HG03139 (cell line): ENCODE measurements around the gene SF3B5.
"Not testable (repeated sequence)": the region's sequence is repeated elsewhere in the genome, so short reads cannot be mapped to it uniquely, and the experiment has no call there.

ENCODE experiments used
- ATAC-seq: cut with Tn5 transposase; IDR thresholded peaks from one replicate; pipeline ENCODE4 v1.9.1; 2021; ENCODE audit not compliant: unreplicated experiment

Gene SF3B5

DNA sequence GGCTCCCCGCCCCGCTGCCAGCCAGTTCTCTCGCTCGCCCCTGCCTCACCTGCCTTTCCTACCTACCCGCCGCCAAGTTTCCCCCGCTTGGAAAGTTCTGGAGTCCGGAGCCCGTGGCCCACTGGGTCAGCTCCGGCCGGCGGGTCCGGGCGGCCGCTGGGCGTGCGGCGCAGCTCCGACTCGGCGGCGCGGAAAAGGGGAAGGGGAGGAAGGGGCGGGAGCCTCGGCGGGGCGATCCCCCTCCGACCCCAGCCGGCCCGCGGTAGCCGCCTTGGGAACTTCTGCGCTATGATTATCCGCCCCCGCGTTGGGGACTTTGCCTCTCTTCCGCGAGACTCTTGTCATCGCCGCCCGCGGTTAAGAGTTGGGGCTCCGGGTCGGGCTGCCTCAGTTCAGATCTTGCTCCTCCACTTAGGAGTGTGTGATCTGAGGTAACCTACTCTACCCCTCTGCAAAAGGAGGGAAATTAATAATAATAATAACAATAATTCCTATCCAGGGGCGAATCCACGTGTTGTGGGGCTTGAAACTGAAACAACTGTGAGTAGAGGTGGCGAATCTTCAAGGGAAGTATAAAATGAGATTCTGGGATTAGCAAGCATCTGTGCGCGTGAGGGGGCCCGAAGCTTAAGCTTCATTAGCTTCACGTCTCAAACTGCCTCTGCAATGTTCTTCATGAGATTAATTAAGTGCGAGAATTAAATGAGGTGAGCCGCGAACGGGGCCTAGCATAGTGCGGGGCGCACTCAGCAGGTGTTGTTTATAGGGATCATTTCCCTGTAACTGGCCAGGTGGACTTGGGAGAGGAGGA is 30.8 kb downstream of the SF3B5 start:
- peak; percentile 7 for ATAC-seq

DNA sequence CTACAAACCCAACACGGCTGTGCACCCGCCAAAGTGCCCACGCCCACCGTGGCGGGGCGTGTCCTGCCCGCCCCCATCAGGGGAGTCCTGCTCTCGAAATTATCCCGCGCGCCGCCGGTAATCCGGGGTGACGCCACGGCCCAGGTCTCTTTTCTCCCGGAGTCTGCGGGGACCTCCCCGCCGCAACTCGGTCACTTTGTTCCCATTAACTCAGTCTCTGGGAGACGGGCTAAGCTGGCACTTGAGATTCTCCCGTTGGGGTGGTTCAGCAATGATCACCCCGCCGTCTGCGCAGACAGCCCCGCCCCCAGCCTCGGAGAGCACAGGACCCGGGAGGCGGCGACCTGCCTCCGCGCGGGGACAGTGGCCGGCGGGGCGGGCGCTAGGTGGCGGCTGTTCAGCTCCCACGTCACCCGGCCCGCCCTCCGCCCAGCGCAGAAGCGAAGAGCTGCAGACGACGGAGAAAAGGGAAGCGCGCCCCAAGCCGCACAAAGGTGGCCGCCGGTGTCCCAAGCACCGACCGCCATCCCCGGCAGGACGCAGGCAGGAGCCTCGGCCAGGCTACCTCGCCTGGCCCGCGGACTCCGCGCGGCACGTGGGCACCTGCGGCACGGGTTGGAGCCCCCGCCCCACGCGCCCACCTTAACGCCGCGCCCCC is 31.5 kb downstream of the SF3B5 start:
- peak; percentile 77 for ATAC-seq

DNA sequence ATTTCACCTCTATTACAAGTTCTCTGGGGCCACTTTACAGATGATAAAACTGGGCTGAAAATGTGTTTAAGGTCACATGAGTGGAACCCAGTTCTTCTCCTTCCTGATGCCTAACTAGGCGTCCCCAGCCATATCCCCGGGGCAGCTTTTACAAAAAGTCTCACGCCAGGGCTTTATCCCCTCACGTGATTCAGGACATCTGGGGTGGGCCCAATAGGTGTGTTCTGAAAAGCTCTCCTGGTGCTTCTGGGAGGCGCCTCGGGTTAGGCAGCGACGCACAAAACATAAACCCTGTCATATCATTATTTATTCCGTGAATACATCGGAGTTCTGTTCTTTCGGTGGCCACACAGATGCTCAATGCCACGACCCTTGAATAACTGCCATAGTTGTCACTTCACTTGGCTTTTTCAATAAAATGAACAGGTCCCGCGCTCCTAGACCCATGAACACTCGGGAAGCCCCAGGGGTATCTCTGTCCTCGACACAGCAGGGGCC is 32.1 kb downstream of the SF3B5 start:
- ATAC-seq = no peak

DNA sequence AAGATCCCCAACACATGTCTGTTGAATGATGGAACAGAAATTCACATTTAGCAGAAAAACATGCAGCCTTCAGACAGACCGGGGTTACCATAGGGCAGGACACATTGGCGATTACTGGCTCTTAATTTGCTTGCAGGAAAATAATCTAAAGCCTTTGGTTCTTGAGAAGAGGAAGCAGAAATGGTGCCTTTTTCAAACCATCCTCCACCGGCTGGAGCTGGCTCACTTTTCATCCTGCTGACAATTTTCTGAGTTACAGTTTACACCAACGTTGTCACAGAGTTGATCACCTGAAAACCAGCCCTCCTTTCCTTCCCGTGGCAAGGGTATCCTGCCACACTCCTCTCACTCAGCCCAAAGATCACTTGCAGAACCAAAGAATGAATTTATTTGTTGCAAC is 32.6 kb downstream of the SF3B5 start:
- no peak for ATAC-seq

DNA sequence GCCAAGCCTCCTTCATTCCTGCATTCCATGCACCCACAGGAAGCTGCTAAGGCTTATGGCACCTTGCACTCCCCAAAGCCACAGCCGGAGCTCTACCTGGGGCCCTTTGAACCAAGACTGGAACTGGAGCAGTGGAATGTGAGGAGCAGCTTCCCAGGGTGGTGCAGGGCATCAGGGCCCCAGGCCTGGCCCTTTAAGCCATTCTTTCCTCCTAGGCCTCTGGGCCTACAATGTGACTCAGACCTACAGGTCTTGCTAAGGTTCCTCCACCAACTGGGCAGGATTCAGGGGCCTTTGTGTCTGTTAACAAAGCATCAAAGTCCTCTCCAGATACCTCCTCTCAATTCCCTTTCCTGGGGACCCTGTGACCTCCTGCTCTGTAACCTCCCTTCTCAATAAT is 36.2 kb downstream of the SF3B5 start:
- ATAC-seq = no peak

DNA sequence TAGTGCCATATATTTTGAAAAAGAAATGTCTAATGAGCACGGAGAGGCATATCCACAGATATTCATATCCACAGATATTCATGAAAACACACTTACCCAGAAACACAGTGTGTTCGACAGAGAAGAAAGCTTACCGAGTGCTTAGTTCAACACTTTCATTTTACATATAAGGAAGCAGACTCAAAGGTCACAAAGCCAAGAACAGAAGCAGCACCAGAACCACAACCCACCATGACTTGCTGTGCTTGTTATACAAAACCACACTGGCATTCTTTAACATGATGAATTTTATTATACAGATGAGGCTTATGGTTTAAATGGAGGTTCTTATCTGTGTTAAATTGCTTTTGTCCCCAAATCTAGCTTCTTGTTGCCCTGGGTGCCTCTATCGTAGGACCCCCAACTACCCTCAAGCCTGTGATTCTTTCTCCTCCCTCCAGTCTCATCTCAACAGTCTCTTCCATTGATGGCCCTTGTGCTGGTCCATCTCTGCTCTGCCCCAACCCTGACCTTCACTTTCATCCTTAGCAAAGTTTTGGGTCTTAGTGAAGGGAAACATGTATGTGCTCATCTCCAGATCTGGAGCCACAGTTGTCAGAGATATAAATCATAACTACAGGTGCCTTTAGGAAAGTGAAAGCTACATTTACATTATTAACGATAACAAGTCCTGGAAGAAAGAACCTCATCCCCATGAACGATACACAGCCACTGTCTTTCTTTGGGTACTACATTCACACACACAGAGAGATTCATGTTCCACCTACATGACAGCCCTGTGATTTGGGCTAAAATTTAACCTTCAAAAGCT is 40.0 kb downstream of the SF3B5 start:
- peak; percentile 78 for ATAC-seq

DNA sequence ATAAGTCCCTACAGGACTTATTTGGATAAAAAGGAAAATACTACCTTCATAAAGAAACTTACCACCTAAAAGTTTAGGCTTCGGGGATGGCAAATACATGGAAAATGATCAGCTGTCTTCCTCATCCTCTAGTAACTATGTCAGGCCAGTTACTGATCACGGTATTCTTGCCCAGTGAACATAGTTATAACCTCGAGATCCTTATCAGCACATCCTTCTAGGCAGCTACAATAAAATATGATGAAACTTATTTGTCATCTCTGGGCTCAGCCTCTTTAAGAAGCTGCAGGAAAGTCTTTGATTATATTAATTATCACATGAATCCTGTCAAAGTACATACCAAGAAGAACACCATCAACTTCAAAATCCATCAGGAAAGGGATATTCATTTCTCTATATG is 41.8 kb downstream of the SF3B5 start:
- no peak for ATAC-seq

DNA sequence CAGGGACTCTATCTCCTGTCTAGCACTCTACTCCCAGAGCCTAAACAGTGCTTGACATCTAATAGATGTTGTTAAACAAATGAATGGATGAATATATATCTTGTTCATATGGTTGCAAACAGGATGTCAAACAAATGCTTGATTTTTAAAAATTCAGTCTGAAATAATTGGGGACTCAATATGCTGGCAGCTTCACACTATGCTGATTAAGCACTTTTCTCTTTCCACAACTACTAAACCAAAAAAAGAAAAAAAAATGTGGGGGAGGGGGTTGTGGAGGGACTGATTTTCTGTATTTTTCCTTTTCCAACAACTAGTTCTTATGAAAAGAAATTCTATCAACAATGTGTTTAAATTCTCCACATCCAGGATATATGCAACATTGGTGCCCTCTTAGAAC is 42.9 kb downstream of the SF3B5 start:
- no peak for ATAC-seq

DNA sequence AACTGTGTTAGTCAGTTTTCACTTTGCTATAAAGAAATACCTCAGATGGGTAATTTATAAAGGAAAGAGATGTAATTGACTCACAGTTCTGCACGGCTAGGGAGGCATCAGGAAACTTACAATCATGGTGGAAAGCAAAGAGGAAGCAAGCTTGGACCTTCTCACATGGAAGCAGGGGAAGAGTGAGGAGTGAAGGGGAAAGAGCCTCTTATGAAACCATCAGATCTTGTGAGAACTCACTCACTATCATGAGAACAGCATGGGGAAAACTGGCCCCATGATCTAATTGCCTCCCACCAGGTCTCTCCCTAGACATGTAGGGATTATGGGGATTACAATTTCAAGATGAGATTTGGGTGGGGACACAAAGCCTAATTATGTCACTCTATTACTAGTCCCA is 46.0 kb downstream of the SF3B5 start:
- ATAC-seq = no peak

DNA sequence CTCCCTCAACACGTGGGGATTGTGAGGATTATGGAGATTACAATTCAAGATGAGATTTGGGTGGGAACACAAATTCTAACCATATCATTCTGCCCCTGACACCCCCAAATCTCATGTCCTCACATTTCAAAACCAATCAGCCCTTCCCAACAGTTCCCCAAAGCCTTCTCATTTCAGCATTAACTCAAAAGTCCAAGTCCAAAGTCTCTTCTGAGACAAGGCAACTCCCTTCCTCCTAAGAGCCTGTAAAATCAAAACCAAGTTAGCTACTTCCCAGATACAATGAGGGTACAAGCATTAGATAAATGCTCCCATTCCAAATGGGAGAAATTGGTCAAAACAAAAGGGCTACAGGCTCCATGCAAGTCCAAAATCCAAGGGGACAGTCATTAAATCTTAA is 47.7 kb downstream of the SF3B5 start:
- no peak for ATAC-seq

DNA sequence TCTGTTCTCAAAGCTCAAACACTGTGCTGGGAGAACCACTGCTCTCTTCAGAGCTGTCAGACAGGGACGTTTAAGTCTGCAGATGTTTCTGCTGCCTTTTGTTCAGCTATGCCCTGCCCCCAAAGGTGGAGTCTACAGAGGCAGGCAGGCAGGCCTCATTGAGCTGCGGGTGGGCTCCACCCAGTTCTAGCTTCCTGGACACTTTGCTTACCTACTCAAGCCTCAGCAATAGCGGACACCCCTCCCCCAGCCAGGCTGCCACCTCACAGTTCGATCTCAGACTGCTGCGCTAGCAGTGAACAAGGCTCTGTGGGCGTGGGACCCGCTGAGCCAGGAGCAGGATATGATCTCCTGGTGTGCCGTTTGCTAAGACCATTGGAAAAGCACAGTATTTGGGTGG is 48.7 kb downstream of the SF3B5 start:
- ATAC-seq = not testable (repeated sequence)

DNA sequence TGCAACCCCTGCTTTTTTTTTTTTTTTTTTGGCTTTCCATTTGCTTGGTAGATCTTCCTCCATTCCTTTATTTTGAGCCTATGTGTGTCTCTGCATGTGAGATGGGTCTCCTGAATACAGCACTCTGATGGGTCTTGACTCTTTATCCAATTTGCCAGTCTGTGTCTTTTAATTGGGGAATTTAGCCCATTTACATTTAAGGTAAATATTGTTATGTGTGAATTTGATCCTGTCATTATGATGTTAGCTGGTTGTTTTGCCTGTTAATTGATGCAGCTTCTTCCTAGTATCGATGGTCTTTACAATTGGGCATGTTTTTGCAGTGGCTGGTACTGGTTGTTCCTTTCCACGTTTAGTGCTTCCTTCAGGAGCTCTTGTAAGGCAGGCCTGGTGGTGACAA is 50.4 kb downstream of the SF3B5 start:
- not testable (repeated sequence) for ATAC-seq
